ENCODE results near the gene FMNL2. TPM values are rescaled to one million over a fixed set of nuclear protein-coding genes. Genes with fewer than 3 reads are reported as not detected.
A peak's percentile ranks its signal among the peaks of the same experiment; 100 is the strongest.

The FMNL2 gene
- total and polyA plus RNA-seq, 2 of the 4 experiments (the other 2 are of a cell fraction) = 10.9 to 11.4 TPM

DNA sequence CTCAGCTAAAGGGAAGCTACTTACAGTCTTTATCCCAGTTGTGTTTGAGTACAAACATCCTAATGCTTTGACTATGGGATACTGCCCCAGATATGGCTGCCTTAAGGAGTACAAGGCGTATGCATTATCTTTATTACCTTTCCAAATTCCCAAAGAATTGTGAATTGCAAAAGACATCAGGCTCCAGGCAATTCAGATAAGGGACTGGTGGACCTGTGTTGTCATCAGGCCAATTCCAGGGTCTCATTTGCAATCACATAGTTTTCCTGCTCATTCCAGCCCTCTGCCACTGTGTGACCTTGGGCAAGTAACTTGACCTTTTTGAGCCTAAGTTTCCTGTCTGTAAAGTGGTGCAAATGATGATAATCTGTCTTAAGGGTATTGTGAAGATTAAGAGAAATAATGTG, 137.5 kb downstream of the FMNL2 start:
- H3K4ac ChIP-seq (ENCODE audit: low read depth, low read length) = no peak overlapping the region
- CTCF ChIA-PET = no interaction called here
- H3K36me3 ChIP-seq (ENCODE audit: control insufficient read depth, insufficient read depth, low read length) = no peaks in the 10 kb centered on the region
- H3K23ac ChIP-seq (ENCODE audit: low read depth, low read length) = no peak overlapping the region
- H3K9ac ChIP-seq (ENCODE audit: low read depth, low read length) = no peak overlapping the region
- peaks cover 10% of the 10 kb centered on the region for H3K4me1 ChIP-seq (ENCODE audit: control insufficient read depth, insufficient read depth, low read length)
- in situ Hi-C loops (cut with MboI; ENCODE audit: low sequenced_read_pairs) = no loop called here
- ATAC-seq (ENCODE audit: low read depth) (no peak), DNase-seq (no peak)
- H3K18ac ChIP-seq (ENCODE audit: low read depth, low read length) = no peak overlapping the region
- no peaks in the 10 kb centered on the region for H4K20me1 ChIP-seq (ENCODE audit: insufficient read depth, low read length)
- H4K8ac ChIP-seq (ENCODE audit: low read depth in 2 of 2, low read length in 2 of 2) = no peak overlapping the region
- no peak overlapping the region for H3K56ac ChIP-seq (ENCODE audit: extremely low read depth, insufficient read depth, low read length)
- POLR2A ChIA-PET (ENCODE audit: unreplicated experiment) = no interaction called here
- peaks cover 22 to 25% of the 10 kb centered on the region in 2 experiments for H3K79me1 ChIP-seq (ENCODE audit: low read depth in 1 of 2, low read length in 2 of 2)
- no peak overlapping the region for H4K91ac ChIP-seq (ENCODE audit: insufficient read depth, low read depth, low read length)
- no peak overlapping the region for H2BK120ac ChIP-seq (ENCODE audit: low read depth, low read length)
- WGBS, 2 experiments (ENCODE audit: extremely low coverage in 2 of 2, insufficient read length in 1 of 2) = 67% methylated on average over 1 of the region's 1 CpG; no CpG with 5 or more reads in 1 of the 2 experiments
- no peak overlapping the region for H2AFZ ChIP-seq (replicated peaks; ENCODE audit: low read length, poor library complexity)
- no peak overlapping the region for H3K4me3 ChIP-seq (ENCODE audit: insufficient read depth, low read depth, low read length)
- TF ChIP-seq, protein P1, sequence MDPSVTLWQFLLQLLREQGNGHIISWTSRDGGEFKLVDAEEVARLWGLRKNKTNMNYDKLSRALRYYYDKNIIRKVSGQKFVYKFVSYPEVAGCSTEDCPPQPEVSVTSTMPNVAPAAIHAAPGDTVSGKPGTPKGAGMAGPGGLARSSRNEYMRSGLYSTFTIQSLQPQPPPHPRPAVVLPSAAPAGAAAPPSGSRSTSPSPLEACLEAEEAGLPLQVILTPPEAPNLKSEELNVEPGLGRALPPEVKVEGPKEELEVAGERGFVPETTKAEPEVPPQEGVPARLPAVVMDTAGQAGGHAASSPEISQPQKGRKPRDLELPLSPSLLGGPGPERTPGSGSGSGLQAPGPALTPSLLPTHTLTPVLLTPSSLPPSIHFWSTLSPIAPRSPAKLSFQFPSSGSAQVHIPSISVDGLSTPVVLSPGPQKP (IDR thresholded peaks at IDR 0.05; ENCODE audit: borderline replicate concordance, low read depth, low read length) = no peak
- peak; percentile 41; the same call in 1 of the 2 replicates for TF ChIP-seq CEBPB (IDR thresholded peaks at IDR 0.05; ENCODE audit: low read depth, low read length)
- TF ChIP-seq RFX5 (IDR thresholded peaks at IDR 0.05; ENCODE audit: low read depth, low read length) = no peak
- TF ChIP-seq POLR2A (IDR thresholded peaks at IDR 0.05; ENCODE audit: low read depth, low read length) = no peak
- TF ChIP-seq NFE2L2 (IDR thresholded peaks at IDR 0.05; ENCODE audit: low read depth, low read length) = no peak
- no peak overlapping the region for H2BK15ac ChIP-seq (ENCODE audit: low read depth, low read length)
- no peaks in the 10 kb centered on the region for H3K9me3 ChIP-seq (ENCODE audit: control insufficient read depth, insufficient read depth, low read length)
- H3K4me2 ChIP-seq (ENCODE audit: low read depth, low read length) = no peak overlapping the region
- H3K27me3 ChIP-seq (ENCODE audit: control insufficient read depth, insufficient read depth, low read length) = no peaks in the 10 kb centered on the region
- no peak overlapping the region for H2AK9ac ChIP-seq (replicated peaks; ENCODE audit: low read depth, low read length, poor library complexity)
- H2AK5ac ChIP-seq (ENCODE audit: low read depth, low read length) = no peak overlapping the region
- no peak overlapping the region for H2BK5ac ChIP-seq (ENCODE audit: low read depth, low read length, poor library complexity, severe bottlenecking)
- no peak overlapping the region for H3K27ac ChIP-seq (ENCODE audit: insufficient read depth, low read length)
- intact Hi-C loops (cut with micrococcal nuclease) = no loop called here
- H3K14ac ChIP-seq (replicated peaks; ENCODE audit: low read depth, low read length) = no peak overlapping the region
- no peak overlapping the region for H4K5ac ChIP-seq (ENCODE audit: low read depth, low read length)
- H2BK20ac ChIP-seq (ENCODE audit: low read depth, low read length) = no peak overlapping the region
- dilution Hi-C loops (cut with HindIII; ENCODE audit: low sequenced_read_pairs, unreplicated experiment) = no loop called here
- no TSS peak for BruUV-seq (replicated peaks)
- H3K9me1 ChIP-seq (ENCODE audit: insufficient read depth, low read length) = peaks cover 7% of the 10 kb centered on the region; the same call in 1 of the 2 replicates

Measured in IMR-90 (cell line).